SIG-M5 treated with dmso at 0.1 percent for 504 hours (cell line): Measurements from ENCODE around the gene KRTAP3-1.
"Not testable (repeated sequence)": the region's sequence is repeated elsewhere in the genome, so short reads cannot be mapped to it uniquely, and the experiment has no call there.

Experiments used
- DNase-seq: peaks from one replicate; lab custom pipeline; 2025; ENCODE audit not compliant: unreplicated experiment; lab: John Stamatoyannopoulos, UW

Gene KRTAP3-1

DNA sequence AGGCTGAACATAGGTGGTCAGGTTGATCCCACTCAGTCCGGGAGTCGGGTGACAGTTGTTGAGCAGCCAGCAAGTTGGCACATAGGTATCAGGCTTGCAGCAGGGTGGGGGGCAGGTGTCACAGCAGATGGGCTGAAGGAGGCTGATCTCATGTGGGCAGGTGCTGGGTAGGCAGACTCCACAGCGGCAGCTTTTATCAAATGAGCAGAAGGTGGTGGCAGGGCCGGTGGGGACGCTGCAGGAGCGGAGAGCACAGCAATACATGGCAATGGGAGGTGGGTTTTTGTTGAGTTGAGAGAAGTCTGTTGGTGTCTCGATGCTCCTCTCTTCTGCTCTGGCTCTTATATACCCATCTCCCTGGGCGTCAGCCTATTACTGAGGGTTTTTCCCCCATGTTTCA is at the start of gene KRTAP3-1:
TSS of gene KRTAP3-1 (minus strand) at position 318 of the 400 bp plus-strand sequence. CDS start at position 264, 54 bp downstream.
- no peak for DNase-seq

DNA sequence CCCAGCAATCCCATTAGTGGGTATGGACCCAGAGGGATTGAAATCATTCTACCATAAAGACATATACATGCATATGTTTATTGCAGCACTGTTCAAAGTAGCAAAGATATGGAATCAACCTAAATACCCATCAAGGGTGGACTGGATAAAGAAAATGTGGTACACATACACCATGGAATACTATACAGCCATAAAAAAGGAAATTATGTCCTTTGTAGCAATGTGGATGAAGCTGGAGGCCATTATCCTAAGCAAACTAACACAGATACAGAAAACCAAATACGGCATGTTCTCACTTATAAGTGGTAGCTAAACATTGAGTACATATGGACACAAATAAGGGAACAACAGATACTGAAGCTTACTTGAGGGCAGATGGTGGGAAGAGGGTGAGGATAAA is 48.6 kb upstream of the KRTAP3-1 start:
- no peak for DNase-seq

DNA sequence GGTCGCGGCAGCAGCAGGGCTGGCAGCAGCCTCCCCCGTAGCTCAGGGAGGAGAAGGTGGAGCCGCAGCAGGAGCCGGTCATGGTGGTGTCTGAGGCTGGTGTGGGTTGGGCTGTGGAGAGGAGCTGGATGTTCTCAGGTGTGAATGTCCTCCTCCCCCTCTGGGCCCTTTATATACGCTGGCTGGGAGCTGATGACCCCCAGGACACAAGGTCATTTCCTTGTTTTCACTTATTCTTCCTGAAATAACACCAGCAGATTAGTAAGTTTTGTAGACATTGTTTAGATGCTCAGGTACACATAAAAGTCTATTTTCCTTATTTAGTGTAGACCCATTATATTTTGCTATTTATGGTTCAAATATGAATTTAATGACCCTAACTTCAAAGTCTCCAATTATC is 46.2 kb upstream of the KRTAP3-1 start, which contains the start of gene KRTAP2-2:
TSS of gene KRTAP2-2 (minus strand) at position 101 of the 400 bp plus-strand sequence. CDS start at position 82, 19 bp downstream.
- not testable (repeated sequence) for DNase-seq

DNA sequence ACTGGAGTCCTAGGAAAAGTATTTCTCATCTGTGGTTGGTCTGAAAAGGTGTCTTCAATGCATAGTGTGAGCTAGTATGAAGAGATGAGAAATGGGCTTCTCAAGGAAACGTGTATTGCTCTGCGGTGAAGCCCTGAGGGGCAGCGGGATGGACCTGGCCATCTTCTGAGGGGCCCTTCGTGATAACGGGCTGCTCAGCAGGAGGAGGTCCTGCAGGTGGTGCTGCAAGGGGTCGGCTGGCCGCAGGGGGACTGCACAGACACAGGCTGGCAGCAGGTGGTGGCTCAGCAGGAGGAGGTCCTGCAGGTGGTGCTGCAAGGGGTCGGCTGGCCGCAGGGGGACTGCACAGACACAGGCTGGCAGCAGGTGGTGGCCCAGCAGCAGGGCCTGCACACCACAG is 45.6 kb upstream of the KRTAP3-1 start:
- not testable (repeated sequence) for DNase-seq

DNA sequence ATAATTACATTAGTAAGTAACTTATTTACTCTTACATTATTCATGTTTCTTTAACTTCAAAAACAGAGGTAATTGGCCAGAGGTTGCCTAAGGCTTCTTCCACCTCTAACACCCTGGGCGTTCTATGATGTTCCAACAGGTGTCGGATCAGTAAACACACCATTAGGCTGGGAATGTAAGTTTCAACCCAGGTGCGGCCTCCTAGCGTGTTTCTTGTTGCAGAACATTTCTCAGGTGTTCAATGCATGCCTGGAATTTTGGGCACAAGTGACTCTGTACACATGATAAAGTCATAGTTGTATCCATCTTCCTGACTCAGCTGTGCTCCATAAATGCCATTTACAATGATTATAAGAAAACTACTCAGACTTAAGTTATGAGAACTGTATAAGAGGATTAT is 45.1 kb upstream of the KRTAP3-1 start:
- DNase-seq: no peak

DNA sequence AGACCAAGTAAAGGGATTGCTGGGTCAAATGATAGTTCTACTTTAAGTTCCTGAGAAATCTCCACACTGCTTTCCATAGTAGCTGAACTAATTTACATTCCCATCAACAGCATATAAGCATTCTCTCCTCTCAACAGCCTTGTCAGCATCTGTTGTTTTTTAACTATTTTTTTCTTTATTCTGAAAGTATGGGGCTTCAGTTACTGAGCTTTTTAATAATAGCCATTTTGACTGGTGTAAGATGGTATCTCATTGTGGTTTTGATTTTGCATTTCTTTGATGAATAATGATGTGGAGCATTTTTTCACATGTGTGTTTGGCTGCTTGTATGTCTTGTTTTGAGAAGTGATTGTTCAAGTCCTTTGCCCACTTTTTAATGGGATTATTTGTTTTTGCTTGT is 43.6 kb upstream of the KRTAP3-1 start:
- no peak for DNase-seq

DNA sequence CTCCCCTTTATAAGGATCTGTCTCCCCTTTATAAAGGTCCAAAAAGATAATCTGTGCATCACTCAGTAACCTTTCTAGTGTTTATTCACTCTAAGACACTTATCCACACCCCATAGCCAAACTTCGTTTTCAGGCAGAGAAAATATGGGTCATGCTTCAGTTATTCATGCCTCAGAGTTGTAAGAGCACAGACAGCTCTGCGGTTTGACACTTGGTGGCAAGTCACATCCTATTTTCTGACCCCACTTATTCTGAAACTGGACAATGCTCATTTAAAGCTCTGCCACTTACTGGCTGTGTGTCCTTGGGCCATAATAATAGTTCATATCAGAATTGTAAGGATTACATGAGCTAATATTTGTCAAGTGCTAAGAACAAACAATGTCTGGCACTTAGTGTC is 40.2 kb upstream of the KRTAP3-1 start:
- DNase-seq: no peak

DNA sequence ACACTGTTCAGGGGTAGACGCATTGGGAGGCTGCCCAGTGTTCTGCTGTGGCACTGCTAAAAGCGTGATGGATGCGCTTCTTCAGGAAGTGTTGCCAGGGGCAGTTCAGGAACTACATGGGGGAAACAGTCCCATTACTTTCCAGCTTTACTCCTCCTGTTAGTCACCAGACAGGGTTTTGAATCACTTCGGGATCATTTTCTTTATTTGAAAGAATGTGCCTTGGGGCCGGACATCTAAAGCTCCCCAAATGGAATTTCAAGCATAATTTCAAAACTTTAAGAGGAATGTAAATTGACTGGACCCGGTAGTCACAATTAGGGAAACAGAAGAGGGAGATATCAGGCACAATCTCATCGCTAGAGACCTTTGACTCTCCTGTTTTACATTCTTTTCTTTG is 39.5 kb upstream of the KRTAP3-1 start:
- DNase-seq: no peak

DNA sequence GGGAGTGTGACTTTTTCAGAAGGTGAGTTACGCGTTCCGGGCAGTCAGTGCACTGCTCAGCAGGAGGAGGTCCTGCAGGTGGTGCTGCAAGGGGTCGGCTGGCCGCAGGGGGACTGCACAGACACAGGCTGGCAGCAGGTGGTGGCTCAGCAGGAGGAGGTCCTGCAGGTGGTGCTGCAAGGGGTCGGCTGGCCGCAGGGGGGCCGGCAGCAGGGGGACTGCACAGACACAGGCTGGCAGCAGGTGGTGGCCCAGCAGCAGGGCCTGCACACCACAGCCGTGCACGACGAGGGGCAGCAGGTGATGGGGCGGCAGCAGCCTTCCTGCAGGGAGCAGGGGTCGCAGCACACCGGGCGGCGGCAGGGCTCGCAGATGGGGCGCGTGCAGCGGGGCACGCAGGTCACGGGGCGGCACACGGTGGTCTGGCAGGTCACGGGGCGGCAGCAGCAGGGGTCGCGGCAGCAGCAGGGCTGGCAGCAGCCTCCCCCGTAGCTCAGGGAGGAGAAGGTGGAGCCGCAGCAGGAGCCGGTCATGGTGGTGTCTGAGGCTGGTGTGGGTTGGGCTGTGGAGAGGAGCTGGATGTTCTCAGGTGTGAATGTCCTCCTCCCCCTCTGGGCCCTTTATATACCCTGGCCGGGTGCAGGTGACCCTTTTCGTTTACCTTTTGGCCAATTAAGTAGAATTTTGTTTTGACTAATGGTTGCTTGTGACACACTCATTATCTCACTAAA is 38.0 kb upstream of the KRTAP3-1 start, which contains the start of gene KRTAP2-1:
TSS of gene KRTAP2-1 (minus strand) at position 582 of the 731 bp plus-strand sequence. CDS start at position 533, 49 bp downstream.
- not testable (repeated sequence) for DNase-seq

DNA sequence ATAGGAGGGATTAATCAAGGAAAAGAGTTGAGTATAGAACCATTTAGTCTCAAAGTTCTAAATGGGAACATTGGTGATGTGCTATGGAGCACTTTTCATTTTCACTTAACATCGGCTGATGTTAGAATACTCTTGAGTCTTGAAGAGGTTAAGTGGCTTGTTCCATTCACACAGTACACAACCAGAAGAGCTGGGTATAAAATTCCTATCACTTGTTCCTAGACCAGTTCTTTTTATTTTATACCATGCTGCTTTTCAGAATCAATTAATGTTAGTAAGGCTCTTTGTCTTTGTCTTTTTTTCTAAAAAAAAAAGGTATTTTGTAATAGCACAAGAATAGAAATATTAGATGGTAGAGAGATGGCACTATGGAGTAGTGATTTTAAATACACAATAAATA is 34.0 kb upstream of the KRTAP3-1 start:
- no peak for DNase-seq

DNA sequence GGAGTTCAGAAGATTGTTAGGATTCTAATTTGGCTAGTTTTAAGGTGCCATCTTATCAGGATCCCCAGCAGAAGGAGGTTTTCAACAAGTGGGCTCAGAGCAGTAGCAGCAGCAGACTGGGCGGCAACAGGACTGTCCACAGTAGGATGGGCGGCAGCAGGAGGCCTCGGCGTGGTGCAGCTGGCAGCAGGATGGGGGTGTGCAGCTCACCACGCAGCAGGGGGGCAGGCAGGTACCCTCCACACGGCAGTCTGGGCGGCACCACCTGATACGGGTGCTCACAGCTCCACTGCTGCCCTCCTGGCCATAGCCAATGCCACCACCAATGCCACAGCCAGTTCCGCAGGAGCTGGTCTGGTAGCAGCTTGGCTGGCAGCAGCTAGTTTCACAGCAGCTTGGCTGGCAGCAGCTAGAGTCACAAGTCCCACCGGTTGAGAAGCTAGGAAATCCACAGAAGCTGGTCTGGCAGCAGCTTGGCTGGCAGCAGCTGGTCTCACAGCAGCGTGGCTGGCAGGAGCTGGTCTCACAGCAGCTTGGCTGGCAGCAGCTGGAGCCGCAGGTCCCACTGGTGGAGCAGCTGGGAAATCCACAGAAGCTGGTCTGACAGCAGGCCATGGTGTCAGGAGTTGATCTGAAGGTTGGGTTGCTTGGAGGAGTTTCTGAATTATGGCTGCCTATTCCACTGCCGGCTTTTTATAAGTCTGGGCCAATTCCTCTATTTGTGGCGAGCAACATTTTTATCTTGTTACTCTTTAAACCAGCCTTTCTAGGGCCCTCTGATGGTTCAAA is 32.0 kb upstream of the KRTAP3-1 start, which contains the start of gene KRTAP1-1:
TSS of gene KRTAP1-1 (minus strand) at position 668 of the 789 bp plus-strand sequence. CDS start at position 615, 53 bp downstream.
- not testable (repeated sequence) for DNase-seq

DNA sequence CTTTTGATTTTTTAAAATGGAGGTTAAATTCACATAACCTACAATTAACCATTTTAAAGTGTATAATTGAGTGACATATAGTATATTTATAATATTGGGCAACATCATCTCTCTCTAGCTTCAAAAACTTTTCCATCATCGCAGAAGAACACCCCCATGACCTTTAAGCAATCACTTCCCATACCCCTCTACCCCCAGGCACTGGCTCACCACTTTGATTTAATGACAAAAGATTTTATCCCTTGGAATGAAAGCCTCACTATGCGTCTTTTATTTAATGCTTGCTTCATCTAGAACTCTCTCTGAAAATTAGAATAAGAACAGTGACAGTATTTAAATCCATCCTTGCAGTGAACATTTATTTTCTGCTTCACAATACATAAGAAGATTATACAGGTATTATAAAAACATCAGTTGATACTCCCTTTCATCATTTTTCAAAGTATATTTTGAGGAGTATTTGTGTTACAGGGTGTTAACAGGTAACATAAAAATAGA is 29.0 kb upstream of the KRTAP3-1 start:
- DNase-seq: no peak

DNA sequence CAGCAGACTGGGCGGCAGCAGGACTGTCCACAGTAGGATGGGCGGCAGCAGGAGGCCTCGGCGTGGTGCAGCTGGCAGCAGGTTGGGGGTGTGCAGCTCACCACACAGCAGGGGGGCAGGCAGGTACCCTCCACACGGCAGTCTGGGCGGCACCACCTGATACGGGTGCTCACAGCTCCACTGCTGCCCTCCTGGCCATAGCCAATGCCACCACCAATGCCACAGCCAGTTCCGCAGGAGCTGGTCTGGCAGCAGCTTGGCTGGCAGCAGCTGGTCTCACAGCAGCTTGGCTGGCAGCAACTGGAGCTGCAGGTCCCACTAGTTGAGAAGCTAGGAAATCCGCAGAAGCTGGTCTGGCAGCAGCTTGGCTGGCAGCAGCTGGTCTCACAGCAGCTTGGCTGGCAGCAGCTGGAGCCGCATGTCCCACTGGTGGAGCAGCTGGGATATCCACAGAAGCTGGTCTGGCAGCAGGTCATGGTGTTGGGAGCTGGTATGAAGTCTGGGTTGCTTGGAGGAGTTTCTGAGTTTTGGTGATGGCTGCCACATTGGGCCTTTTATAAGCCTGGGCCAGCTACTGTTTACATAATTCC is 25.5 kb upstream of the KRTAP3-1 start, which contains the start of gene KRTAP1-3:
TSS of gene KRTAP1-3 (minus strand) at position 529 of the 590 bp plus-strand sequence. CDS start at position 476, 53 bp downstream.
- not testable (repeated sequence) for DNase-seq

DNA sequence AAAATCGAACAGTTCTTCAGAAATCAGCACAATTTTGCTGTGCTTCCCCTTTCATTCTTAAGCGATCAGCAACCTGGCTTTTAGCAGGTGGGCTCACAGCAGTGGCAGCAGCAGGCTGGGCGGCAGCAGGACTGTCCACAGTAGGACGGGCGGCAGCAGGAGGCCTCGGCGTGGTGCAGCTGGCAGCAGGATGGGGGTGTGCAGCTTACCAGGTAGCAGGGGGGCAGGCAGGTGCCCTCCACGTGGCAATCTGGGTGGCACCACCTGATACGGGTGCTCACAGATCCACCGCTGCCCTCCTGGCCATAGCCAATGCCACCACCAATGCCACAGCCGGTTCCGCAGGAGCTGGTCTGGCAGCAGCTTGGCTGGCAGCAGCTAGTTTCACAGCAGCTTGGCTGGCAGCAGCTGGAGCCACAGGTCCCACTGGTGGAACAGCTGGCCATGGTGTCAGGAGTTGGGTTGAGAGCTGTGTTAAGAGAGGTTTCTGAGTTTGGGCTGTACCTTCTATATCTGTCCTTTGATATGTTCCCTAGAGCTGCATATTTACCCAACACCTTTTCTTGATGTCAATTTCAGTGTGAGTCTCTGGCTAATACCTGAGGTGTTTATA is 20.8 kb upstream of the KRTAP3-1 start, which contains the start of gene KRTAP1-4:
TSS of gene KRTAP1-4 (minus strand) at position 563 of the 613 bp plus-strand sequence. CDS start at position 446, 117 bp downstream.
- DNase-seq: no peak

DNA sequence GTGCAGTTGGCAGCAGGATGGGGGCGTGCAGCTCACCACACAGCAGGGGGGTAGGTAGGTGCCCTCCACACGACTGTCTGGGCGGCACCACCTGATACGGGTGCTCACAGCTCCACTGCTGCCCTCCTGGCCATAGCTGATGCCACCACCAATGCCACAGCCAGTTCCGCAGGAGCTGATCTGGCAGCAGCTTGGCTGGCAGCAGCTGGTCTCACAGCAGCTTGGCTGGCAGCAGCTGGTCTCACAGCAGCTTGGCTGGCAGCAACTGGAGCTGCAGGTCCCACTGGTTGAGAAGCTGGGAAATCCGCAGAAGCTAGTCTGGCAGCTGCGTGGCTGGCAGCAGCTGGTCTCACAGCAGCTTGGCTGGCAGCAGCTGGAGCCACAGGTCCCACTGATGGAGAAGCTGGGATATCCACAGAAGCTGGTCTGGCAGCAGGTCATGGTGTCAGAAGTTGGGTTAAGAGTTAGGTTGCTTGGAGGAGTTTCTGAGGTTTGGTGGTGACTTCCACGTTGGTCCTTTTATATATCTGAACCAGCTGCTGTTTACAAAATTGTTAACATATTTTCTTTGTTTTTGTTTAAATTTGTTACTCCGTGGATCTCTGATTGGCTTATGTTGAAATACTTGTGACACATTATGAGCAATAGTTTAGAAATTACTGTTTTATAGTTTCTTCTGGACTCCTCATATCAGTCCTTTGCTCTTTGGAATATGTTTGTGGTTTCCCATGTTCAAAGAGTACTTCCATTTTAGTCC is 18.0 kb upstream of the KRTAP3-1 start, which contains the start of gene KRTAP1-5:
TSS of gene KRTAP1-5 (minus strand) at position 494 of the 757 bp plus-strand sequence. CDS start at position 441, 53 bp downstream.
- DNase-seq: no peak

DNA sequence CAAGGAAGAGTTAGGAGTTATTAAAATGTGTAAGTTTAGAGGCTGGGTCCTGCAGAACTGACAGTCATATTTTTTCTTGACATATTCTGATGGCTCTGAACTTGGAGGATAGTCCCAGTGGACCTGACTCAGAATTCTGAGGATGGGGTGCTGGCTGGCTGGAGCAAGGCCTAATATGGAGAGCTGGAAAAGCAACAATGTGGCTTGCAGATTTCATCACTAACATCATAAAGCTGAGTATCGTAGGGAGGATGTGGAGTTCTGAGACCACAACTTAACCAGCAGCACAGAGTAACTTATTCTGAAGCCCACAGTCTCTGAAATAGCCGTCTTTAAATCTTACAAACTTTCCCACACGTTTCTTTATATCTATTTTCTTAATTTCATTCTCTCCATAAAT is 15.8 kb upstream of the KRTAP3-1 start:
- DNase-seq: no peak

DNA sequence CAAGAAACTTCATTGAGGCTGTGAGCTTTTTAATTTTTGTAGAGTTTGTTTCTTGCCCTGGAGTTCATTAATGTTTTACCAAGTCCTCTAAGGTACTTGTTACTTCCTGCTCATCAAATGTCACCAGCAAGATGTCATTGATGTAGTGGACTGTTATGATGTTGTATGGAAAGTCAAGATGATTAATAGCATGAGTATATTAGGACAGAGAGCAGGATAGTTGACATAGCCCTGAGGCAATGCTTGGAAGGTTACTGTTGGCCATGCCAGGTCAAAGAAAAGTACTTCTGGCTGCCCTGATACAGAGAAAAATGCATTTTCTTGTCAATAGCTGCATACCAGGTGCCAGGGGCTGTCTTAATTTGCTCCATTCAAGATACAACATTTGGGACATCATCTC is 11.4 kb upstream of the KRTAP3-1 start:
- no peak for DNase-seq

DNA sequence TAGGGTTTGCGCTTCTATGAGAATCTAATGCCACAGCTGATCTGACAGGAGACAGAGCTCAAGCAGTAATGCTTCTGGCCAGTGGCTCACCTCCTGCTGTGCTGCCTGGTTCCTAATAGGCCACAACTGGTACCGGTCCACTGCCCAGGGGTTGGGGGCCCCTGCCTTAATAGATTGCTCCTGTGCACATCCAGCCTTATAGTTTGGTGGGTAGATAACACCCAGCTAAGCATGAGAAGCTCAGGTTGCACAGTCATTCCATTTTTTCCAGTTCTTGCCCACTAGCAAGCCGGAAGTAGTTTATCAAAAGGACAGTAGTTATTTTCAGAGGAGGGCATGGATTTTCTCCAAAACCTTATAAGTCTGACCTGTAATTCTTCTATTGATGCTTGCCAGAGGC is 10.5 kb upstream of the KRTAP3-1 start:
- no peak for DNase-seq

DNA sequence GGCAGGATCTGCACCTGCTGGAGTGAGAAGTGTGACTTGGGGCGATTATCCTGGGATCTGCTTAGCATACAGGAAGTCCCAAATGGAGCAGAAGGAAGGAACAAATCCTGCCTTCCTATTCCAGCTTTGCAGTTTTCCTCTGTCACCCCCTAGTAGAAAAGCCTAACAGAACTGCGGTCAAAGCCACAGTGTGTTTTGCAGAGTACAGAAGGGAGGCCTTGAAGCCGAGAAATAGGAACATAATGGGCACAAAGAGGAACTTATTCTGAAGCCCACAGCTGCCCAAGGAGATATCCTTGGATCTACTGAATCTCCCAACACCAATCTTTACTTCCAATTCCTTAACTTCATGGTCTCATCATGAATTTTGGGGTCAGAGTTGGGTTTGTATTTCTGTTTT is 9.6 kb upstream of the KRTAP3-1 start:
- DNase-seq: no peak
